Measurements from ENCODE around the gene CEL.

The CEL gene

DNA sequence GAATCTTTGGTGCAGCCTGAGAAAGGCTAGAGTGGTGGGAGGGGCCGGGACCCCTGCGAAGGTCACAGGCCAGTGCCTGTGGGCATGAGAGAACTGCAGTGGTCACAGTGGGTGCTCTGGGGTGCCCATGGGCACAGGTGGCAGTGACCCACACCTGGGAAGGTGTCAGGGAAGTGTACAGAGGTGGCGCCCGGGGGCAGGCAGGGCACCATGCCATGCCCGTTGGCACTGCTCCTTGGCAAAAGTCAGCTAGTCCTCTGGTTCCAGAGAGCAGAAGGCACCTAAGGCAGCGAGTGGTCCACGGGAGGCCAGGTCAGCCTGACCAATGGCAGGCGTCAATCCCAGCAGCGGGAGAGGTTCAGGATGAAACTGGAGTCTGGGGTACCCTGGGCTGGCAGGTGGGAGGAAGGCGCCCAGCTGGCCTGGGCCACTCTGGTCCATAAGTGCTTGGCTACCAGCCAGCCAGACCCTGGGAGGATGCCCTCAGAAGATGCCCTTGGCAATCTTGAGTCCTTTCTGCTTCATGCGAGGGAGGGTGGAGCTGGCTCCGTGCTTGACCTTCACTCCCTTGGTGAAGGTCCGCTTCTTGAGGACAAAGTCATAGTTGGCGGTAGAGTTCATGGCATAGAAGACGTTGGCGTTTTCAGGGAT is 36.4 kb downstream of the CEL start:
- peaks cover 8% of the 10 kb centered on the region for H3K9me3 Mint-ChIP-seq
- H3K4me3 Mint-ChIP-seq, result no peak overlapping the region
- H3K4me1 Mint-ChIP-seq, result peaks cover 4% of the 10 kb centered on the region
- H3K36me3 Mint-ChIP-seq (ENCODE audit: insufficient read depth), result peaks cover 37% of the 10 kb centered on the region
- ATAC-seq (replicated peaks; ENCODE audit: extremely low read depth, poor library complexity, severe bottlenecking) (no peak), DNase-seq (ENCODE audit: low spot score in 2 of 2) (no peak)
- H3K27me3 Mint-ChIP-seq, result no peaks in the 10 kb centered on the region
- no peak overlapping the region for H3K27ac Mint-ChIP-seq (ENCODE audit: low read depth)

DNA sequence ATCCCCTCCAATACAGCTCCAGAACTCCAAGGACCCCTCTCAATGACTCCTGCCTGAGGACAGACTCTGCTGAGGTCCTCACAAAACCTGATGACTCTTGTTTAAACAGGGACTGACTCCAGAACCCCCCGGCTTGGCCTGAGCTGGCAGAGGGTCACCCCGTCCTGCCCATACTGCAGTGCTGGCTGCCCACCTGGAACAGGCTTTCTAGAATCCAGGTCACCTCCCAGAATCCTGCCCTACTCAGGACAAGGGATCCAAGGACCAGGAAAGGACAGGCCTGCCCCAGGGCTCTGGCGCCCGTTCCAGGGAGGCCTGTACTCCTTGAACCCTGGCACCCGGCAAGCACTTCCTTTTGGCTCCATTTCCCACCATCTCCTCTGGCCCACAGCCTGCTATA is 37.1 kb downstream of the CEL start:
- Mint-ChIP-seq H3K36me3 (ENCODE audit: insufficient read depth) (peaks cover 40% of the 10 kb centered on the region), H3K9me3 (peaks cover 8% of the 10 kb centered on the region), H3K27ac (ENCODE audit: low read depth) (no peak overlapping the region), H3K4me3 (no peak overlapping the region), H3K27me3 (no peaks in the 10 kb centered on the region), H3K4me1 (peaks cover 5% of the 10 kb centered on the region)
- DNase-seq (ENCODE audit: low spot score in 2 of 2) (no peak), ATAC-seq (replicated peaks; ENCODE audit: extremely low read depth, poor library complexity, severe bottlenecking) (no peak)

DNA sequence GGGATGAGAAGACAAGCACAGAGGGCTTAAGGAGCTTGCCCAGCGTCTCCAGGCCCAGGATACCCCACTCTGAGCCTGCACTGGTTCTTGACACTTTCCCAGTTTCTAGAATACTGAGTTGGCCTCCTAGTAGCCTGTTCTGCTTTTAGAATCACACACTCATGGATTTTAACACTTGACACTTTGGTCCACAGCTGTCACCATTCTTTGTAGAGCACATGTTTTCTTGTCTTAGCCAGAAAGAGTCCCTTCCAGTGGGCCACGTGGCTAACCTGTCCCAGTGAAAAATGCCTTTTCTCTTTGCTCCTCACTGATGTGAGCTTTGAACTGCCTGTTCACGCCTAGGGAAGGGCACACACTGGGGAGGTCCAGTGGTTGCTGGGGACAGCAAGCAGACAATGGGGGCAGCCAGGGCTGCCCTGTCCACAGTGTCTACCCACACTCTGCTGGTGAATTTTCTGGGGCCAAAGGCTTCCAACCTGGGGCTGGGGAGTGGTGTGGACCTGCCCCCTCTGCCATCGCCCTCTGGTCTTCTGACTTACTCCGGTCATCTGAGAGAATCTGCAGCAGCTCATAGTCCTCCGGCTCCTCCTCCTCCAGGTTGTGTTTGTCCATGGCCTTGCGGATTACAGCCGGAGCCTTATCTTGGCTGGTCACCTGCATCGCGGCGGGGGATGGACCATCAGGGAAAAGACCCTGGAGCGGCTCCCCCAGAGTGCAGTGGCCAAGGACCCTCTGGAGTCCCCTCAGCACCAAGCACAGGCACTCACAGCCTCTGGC is 38.1 kb downstream of the CEL start:
- Mint-ChIP-seq H3K4me3 (no peak overlapping the region), H3K27ac (ENCODE audit: low read depth) (no peak overlapping the region), H3K36me3 (ENCODE audit: insufficient read depth) (peaks cover 43% of the 10 kb centered on the region), H3K27me3 (no peaks in the 10 kb centered on the region), H3K9me3 (peaks cover 8% of the 10 kb centered on the region), H3K4me1 (peaks cover 5% of the 10 kb centered on the region)
- no peak for DNase-seq (ENCODE audit: low spot score in 2 of 2)
- no peak for ATAC-seq (replicated peaks; ENCODE audit: extremely low read depth, poor library complexity, severe bottlenecking)

DNA sequence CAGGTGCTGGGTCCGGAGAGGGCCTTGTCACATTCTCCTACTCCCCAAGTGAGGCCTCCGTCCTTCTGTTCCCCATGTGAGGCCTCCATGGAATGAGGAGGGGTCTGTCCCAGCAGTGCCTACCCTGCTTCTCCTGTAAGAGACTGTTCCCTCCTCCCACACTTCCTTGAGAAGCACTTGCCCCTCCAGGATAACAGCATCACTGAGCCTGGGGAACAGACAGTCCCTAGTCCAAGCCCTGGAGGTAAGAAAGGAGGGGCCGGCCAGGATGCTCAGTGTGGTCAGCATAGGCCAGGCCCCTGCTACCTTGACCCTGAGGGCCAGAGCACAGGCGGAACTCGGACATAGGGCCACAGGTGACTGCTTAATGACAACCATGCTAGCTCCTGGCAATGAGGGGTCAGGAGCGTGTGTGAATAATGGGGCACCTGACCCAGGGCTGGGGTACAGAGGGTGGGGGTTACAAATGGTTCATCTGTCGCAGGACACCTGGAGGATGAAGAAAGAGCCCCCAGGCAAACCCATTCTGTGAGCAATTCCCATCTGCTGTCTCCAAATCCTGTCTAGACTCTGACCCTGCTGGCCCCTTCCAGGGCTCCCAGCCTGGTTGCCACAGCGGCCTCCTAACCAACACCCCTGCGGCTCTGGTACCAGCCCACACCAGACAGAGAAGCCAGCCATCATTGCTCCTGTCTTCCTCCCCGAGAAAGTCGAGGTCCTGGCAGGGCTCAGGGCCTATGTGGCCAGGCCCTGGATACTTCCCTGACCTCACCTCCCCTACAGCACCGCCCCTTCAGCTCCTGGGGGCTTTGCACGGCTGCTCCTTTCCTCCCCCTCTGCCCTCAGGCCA is 39.0 kb downstream of the CEL start:
- Mint-ChIP-seq H3K4me1 (peaks cover 5% of the 10 kb centered on the region), H3K36me3 (ENCODE audit: insufficient read depth) (peaks cover 47% of the 10 kb centered on the region), H3K9me3 (peaks cover 8% of the 10 kb centered on the region), H3K4me3 (no peak overlapping the region), H3K27ac (ENCODE audit: low read depth) (no peak overlapping the region), H3K27me3 (no peaks in the 10 kb centered on the region)
- no peak for ATAC-seq (replicated peaks; ENCODE audit: extremely low read depth, poor library complexity, severe bottlenecking)
- no peak for DNase-seq (ENCODE audit: low spot score in 2 of 2)

DNA sequence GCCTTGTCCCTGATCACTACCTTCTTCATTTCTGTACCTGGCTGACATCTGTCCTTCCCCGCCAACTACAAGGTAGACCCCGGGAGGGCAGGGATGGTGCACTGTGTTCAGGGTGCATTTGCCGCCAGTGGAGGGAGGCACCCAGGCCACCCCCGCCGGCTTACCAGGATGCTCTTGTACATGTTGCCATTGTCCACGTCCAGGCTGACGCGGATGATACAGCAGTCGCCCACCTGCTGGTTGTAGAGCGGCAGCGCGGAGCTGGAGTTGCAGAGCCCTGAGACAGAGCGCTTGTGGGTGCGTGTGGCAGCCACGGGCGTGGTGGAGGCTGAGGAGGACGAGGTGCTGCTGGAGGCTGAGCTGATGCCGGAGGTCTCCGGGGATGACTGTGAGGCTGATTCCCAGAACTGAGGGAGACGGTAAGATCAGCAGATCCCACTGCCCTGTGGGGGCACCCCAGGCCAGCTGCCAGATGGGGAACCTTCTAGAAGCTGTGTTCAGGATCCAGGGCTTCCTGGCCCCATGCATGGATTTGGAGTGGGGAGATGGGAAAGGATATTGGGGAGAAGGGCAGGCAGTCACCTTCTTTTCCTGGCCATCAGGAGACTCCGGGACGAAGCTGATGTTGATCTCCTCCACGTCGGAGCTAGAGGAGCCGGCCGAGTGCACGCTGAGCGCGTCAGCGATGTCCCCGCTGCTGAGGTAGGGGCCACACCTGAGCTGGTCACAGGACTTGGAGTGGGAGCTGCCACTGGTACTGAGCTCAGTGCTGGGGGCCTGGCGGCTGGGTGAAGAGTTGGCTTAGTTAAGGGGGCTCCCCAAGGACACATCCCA is 39.8 kb downstream of the CEL start:
- peaks cover 43% of the 10 kb centered on the region for H3K36me3 Mint-ChIP-seq (ENCODE audit: insufficient read depth)
- no peak overlapping the region for H3K4me3 Mint-ChIP-seq
- H3K9me3 Mint-ChIP-seq, result no peaks in the 10 kb centered on the region
- no peak overlapping the region for H3K27ac Mint-ChIP-seq (ENCODE audit: low read depth)
- H3K27me3 Mint-ChIP-seq, result no peaks in the 10 kb centered on the region
- ATAC-seq (replicated peaks; ENCODE audit: extremely low read depth, poor library complexity, severe bottlenecking), result no peak
- H3K4me1 Mint-ChIP-seq, result peaks cover 5% of the 10 kb centered on the region
- no peak for DNase-seq (ENCODE audit: low spot score in 2 of 2)

DNA sequence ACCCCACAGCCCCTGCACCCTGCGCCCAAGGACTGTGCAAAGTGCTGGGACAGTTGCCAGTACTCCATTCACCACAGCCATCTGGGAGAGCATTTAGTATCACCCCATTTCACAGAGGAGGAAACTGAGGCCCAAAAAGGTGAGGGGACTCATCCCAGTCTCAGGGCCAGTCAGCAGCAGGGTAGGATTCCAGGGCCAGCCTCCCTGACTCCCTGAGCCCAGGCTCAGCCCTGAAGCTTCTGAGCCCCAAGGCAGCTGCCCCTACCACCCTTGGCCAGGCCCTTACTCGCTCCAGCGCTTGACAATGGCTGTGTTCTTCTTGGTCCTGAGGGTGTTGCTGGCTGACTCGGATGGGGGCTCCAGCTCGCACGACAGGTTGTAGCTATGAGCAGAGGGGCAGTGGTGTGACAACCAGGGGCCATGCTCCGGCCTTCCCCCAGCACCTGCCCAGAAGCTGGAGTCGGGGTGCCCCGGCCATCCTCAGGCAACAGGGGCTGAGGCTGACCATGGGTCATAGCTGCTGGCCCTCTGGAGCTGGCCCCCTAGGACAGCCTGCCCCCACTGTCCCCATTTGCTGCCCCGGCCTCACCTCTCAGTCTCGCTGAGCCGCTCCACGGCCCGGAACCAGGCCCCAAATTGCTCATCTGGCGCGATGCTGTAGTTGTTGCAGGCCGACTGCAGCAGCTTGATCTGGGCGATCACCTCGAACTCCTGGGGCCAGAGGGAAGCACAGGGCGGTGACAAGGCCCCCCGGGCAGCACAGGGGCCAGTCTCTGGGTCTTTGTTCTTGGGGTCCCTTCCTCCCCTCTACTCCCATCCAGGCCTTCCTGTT is 40.6 kb downstream of the CEL start:
- peak overlapping the region; percentile 93 for H3K27ac Mint-ChIP-seq (ENCODE audit: low read depth)
- H3K36me3 Mint-ChIP-seq (ENCODE audit: insufficient read depth), result peaks cover 42% of the 10 kb centered on the region
- H3K4me1 Mint-ChIP-seq, result peaks cover 5% of the 10 kb centered on the region
- no peak for DNase-seq (ENCODE audit: low spot score in 2 of 2)
- no peaks in the 10 kb centered on the region for H3K9me3 Mint-ChIP-seq
- H3K4me3 Mint-ChIP-seq, result no peak overlapping the region
- H3K27me3 Mint-ChIP-seq, result no peaks in the 10 kb centered on the region
- ATAC-seq (replicated peaks; ENCODE audit: extremely low read depth, poor library complexity, severe bottlenecking), result no peak

DNA sequence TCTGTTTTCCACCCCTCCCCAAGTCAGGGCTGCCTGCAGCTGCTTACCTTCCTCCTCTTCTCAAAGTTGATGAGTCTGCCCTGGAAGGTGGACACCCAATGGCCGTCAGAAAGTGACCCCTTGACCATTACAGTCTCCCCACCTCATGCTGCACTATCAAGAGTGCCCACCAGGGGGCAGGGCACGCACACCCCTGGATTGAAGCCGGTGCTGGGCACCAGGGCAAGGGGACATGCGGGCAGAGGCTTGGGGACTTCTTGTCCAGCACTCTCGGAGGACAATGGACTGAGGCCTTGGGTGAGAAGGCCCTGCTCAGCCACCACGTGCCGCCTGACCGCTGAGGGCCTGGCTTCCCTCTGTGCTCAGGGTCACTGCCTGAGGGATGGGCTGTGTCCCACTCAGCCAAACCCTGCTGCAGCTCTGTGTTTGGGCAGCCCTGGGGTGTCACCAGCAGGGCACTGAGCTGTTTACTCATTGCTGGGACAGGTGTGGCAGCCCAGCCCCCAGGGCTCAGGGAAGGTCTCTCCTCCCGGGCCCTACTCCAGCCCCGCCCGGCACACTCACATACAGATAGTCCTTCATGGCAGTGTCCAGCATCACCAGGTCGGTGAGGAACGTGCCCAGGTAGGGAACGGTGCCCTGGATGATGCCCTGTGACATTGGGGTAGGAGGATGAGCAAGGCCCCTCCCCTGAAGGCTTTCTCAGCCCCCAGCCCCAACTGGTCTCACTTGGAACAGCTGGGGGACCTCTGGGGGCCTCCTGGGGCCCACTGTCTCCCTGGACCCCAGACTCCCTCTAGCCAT is 41.6 kb downstream of the CEL start:
- no peaks in the 10 kb centered on the region for H3K9me3 Mint-ChIP-seq
- H3K4me1 Mint-ChIP-seq, result peaks cover 5% of the 10 kb centered on the region
- no peaks in the 10 kb centered on the region for H3K27me3 Mint-ChIP-seq
- no peak overlapping the region for H3K4me3 Mint-ChIP-seq
- H3K27ac Mint-ChIP-seq (ENCODE audit: low read depth), result peak overlapping the region; percentile 93
- DNase-seq (ENCODE audit: low spot score in 2 of 2) (no peak), ATAC-seq (replicated peaks; ENCODE audit: extremely low read depth, poor library complexity, severe bottlenecking) (peak; percentile 32)
- peaks cover 38% of the 10 kb centered on the region for H3K36me3 Mint-ChIP-seq (ENCODE audit: insufficient read depth)

DNA sequence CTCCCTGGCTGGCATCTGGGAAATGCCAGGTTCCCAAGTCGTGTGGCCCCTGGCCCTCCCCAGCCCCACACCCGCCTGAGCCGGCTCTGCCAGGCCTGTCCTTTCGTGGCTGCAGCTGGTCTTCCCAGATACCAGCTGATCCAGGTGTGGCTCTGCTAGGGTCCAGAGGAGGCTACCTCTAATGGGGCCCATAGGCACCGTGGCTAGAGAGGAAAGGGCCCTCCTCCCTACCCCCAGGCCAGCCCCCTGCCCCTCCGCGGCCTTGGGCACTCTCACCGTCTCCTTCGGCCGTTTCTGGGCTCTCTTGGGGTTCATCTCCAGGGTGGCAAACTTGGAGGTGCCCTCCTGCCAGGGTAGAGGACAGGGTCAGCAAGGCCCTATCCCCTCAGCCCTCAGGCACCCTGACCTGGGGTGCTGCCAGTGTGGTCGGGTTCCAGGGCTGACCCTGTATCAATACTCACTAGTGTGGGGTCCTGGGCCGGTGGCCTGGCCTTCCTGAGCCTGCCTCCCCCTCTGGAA is 42.3 kb downstream of the CEL start:
- DNase-seq (ENCODE audit: low spot score in 2 of 2) (no peak), ATAC-seq (replicated peaks; ENCODE audit: extremely low read depth, poor library complexity, severe bottlenecking) (no peak)
- H3K4me3 Mint-ChIP-seq, result no peak overlapping the region
- H3K36me3 Mint-ChIP-seq (ENCODE audit: insufficient read depth), result peaks cover 37% of the 10 kb centered on the region
- H3K27me3 Mint-ChIP-seq, result no peaks in the 10 kb centered on the region
- no peak overlapping the region for H3K27ac Mint-ChIP-seq (ENCODE audit: low read depth)
- H3K9me3 Mint-ChIP-seq, result no peaks in the 10 kb centered on the region
- peaks cover 5% of the 10 kb centered on the region for H3K4me1 Mint-ChIP-seq

DNA sequence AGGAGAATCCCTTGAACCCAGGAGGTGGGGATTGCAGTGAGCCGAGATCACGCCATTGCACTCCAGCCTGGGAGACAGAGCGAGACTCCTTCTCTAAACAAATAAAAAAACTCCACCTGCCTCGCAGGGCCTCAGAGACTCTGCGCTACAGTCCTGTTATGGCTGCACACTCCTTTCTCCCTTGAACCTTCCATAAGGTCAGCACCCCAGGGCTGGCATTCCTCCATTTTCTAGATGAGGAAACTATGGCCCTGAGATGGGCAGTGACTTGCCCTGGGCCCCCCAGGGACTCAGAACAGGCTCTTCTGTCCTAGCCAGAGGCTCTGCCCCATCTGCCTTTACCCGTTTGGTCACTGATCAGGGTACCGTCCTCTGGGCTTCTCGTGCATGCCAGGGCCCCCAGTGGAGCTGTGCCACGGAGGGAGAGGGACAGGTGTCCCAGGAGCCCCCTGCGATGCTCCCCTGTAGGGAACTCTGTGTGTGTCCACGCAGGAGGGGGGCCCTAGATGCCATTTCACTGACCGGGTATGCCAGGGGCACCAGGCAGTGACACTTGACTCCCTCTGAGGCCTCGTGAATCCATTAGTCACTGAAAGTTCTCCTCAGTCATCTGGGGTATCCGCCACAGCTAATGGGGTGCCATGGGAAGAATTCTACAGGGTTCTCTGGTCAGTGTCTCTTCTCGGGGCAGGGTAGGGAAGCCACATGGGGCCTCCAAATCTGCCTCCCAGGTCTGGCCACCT is 43.1 kb downstream of the CEL start:
- DNase-seq (ENCODE audit: low spot score in 2 of 2) (no peak), ATAC-seq (replicated peaks; ENCODE audit: extremely low read depth, poor library complexity, severe bottlenecking) (no peak)
- no peak overlapping the region for H3K4me3 Mint-ChIP-seq
- H3K27ac Mint-ChIP-seq (ENCODE audit: low read depth), result peak overlapping the region; percentile 41
- peaks cover 38% of the 10 kb centered on the region for H3K36me3 Mint-ChIP-seq (ENCODE audit: insufficient read depth)
- H3K9me3 Mint-ChIP-seq, result no peaks in the 10 kb centered on the region
- H3K4me1 Mint-ChIP-seq, result peaks cover 5% of the 10 kb centered on the region
- H3K27me3 Mint-ChIP-seq, result no peaks in the 10 kb centered on the region

DNA sequence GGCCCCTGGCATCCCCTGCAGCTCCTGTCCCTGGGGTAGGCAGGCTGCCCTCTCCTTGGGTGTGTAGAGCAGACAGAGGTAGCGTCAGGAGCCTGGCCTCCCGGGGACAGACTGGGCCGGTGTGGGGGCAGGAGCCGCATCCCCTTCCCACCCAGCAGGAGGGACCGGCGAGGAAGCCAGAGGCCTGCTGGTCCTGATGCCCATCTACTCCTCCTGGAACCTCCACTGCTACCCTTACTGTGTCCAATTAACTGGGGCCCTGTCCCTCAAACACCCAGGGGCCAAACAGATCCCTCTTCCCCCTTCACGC is 43.6 kb downstream of the CEL start:
- DNase-seq (ENCODE audit: low spot score in 2 of 2) (no peak), ATAC-seq (replicated peaks; ENCODE audit: extremely low read depth, poor library complexity, severe bottlenecking) (no peak)
- H3K4me1 Mint-ChIP-seq, result peaks cover 5% of the 10 kb centered on the region
- no peaks in the 10 kb centered on the region for H3K9me3 Mint-ChIP-seq
- no peak overlapping the region for H3K27ac Mint-ChIP-seq (ENCODE audit: low read depth)
- H3K4me3 Mint-ChIP-seq, result no peak overlapping the region
- H3K27me3 Mint-ChIP-seq, result no peaks in the 10 kb centered on the region
- H3K36me3 Mint-ChIP-seq (ENCODE audit: insufficient read depth), result peaks cover 37% of the 10 kb centered on the region
